ENCODE data around the gene EVA1C. TPM values are rescaled to one million over a fixed set of nuclear protein-coding genes. Genes with fewer than 3 reads are reported as not detected.

EVA1C gene
- polyA plus RNA-seq, 1 donor (not counting 4 experiments of a cell fraction or from before 2014, with no cell fraction given), result 15.3 TPM

DNA sequence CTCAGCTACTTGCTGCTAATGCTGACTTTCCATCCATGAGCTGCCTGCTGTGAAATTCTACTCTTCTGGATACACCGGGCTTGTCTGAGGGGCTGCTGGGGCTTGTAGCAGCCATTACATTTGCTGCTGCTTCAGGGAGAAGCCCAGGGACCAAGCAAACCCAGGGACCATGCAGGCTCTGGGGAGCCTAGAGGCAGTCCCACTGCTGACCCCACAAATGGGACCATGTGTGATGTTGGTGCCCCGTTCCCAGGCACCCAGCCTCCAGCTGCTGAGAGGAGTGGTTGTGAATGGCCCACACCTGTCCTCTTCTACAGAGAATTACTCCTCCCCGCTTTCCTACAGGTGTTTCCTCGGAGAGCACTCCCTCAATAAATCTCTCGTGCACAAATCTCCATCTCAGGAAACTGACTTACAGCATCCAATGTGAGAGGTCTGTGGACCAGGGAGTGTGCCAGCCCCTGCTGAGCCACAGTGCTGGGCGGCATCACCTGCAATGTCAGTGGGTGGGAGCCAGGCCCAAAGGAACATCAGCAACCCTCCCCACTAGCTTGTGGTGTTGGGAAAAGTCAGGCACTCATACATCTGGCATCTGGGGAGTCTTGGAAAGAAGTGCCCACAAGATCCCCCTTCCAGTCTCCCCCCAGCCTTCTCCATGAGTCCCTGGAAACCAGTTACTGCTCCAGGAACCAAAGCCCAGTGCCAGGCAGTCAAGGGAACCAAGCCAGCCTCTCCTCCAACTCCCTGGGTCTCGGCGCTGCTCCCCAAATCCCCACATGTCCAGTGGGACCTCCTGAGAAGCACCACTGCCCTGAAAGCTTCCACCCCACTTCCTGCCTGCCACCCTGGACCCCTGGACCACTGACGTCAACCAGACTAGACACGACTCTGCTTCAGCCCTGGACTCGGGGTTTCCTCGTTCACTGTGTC, 107.7 kb downstream of the EVA1C start:
- Histone ChIP-seq H3K27ac (ENCODE audit: control insufficient read depth, insufficient read depth, low read length) (no peak overlapping the region), H2AFZ (ENCODE audit: control insufficient read depth, low read length) (no peak overlapping the region)
- no peak for FAIRE-seq

DNA sequence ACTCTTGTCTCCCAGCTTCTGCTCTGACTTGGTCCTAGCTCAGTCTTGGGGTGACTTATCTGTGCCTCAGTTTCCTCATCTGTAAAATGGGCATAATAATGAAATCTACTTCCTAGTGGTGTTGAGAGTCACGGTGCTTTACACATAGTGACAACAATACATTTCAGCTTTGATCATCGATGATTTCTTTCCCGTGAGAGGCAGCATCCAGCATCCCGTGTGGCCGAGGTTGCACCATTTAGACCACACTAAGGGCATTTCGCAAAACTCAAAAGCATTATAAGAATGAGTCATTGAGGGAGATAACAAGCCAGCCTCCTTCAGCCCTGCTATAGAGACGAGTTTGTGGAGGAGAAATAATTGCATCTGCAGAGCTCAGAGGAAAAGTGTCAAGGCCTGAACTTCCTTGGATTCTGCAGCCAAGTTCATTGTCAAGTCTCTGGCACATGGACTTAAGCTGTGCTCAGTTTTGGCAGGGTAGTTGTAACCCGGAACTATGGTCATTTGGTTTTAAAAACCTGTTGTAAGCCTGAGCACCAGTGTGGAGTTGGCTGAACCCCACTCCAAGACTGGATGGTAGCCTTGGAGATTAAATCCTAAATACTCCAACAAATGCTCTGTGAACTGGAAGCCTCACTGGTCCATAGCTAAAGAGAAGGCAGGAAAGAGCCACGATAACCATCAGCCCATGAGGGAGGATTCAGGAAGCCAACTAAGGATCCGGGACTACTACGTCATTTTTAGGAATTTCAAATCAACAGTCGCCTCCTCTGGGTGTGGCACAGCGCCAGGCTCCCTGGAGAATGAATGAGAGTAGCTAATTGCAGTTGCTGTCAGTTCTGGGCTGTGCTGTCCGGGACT, 108.6 kb downstream of the EVA1C start:
- peak overlapping the region; percentile 30 for H3K4me2 ChIP-seq (ENCODE audit: control insufficient read depth, extremely low read depth, insufficient read depth, low read depth, low read length)
- DNase-seq (ENCODE audit: low read depth, low spot score), result peak; percentile 19

More for the DNA sequence above, 107.7 kb downstream of the EVA1C start:
- H3K36me3 ChIP-seq (ENCODE audit: control insufficient read depth in 2 of 2, extremely low read depth in 1 of 2, insufficient read depth in 2 of 2, low read length in 2 of 2), result no peaks in the 10 kb centered on the region
- H3K4me2 ChIP-seq (ENCODE audit: control insufficient read depth, extremely low read depth, insufficient read depth, low read depth, low read length), result no peak overlapping the region
- no peaks in the 10 kb centered on the region for H4K20me1 ChIP-seq (ENCODE audit: control insufficient read depth, extremely low read depth, insufficient read depth, low read length)
- no peak for DNase-seq (ENCODE audit: low read depth, low spot score)
- H3K9ac ChIP-seq (ENCODE audit: control insufficient read depth, extremely low read depth, insufficient read depth, low read length), result no peak overlapping the region
- H3K27me3 ChIP-seq (ENCODE audit: control insufficient read depth, extremely low read depth, insufficient read depth, low read length), result no peaks in the 10 kb centered on the region
- H3K9me3 ChIP-seq (ENCODE audit: control insufficient read depth, low read depth, low read length), result no peaks in the 10 kb centered on the region
- H3K4me3 ChIP-seq (ENCODE audit: control insufficient read depth in 2 of 3, extremely low read depth in 1 of 3, insufficient read depth in 2 of 3, low read depth in 1 of 3, low read length in 3 of 3), result no peak overlapping the region
- peaks cover 31% of the 10 kb centered on the region for H3K4me1 ChIP-seq (ENCODE audit: control insufficient read depth, extremely low read depth, insufficient read depth, low read length)
- no peaks in the 10 kb centered on the region for H3K9me1 ChIP-seq (ENCODE audit: control insufficient read depth, extremely low read depth, insufficient read depth, low read length)
- no peaks in the 10 kb centered on the region for H3K79me2 ChIP-seq (ENCODE audit: control insufficient read depth, insufficient read depth, low read length)
- TF ChIP-seq, protein P1, sequence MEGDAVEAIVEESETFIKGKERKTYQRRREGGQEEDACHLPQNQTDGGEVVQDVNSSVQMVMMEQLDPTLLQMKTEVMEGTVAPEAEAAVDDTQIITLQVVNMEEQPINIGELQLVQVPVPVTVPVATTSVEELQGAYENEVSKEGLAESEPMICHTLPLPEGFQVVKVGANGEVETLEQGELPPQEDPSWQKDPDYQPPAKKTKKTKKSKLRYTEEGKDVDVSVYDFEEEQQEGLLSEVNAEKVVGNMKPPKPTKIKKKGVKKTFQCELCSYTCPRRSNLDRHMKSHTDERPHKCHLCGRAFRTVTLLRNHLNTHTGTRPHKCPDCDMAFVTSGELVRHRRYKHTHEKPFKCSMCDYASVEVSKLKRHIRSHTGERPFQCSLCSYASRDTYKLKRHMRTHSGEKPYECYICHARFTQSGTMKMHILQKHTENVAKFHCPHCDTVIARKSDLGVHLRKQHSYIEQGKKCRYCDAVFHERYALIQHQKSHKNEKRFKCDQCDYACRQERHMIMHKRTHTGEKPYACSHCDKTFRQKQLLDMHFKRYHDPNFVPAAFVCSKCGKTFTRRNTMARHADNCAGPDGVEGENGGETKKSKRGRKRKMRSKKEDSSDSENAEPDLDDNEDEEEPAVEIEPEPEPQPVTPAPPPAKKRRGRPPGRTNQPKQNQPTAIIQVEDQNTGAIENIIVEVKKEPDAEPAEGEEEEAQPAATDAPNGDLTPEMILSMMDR (optimal IDR thresholded peaks at IDR 0.05 in 1 of 3, IDR thresholded peaks at IDR 0.05 in 1 of 3, conservative IDR thresholded peaks at IDR 0.05 in 1 of 3; ENCODE audit: extremely low read depth in 1 of 3, insufficient read depth in 2 of 3, low read length in 3 of 3), result no peak
- TF ChIP-seq EZH2 (IDR thresholded peaks at IDR 0.05; ENCODE audit: low read length), result no peak
- dilution Hi-C loops (cut with MboI; ENCODE audit: extremely low pct_ligation_motif_present, low sequenced_read_pairs), result no loop called here

More for the DNA sequence above, 108.6 kb downstream of the EVA1C start:
- no peaks in the 10 kb centered on the region for H3K9me3 ChIP-seq (ENCODE audit: control insufficient read depth, low read depth, low read length)
- H3K27ac ChIP-seq (ENCODE audit: control insufficient read depth, insufficient read depth, low read length), result no peak overlapping the region
- FAIRE-seq, result peak; percentile 81
- dilution Hi-C loops (cut with MboI; ENCODE audit: extremely low pct_ligation_motif_present, low sequenced_read_pairs), result no loop called here
- no peaks in the 10 kb centered on the region for H3K9me1 ChIP-seq (ENCODE audit: control insufficient read depth, extremely low read depth, insufficient read depth, low read length)
- peaks cover 31% of the 10 kb centered on the region for H3K4me1 ChIP-seq (ENCODE audit: control insufficient read depth, extremely low read depth, insufficient read depth, low read length)
- H3K9ac ChIP-seq (ENCODE audit: control insufficient read depth, extremely low read depth, insufficient read depth, low read length), result no peak overlapping the region
- H3K36me3 ChIP-seq (ENCODE audit: control insufficient read depth in 2 of 2, extremely low read depth in 1 of 2, insufficient read depth in 2 of 2, low read length in 2 of 2), result no peaks in the 10 kb centered on the region
- H3K4me3 ChIP-seq (ENCODE audit: control insufficient read depth in 2 of 3, extremely low read depth in 1 of 3, insufficient read depth in 2 of 3, low read depth in 1 of 3, low read length in 3 of 3), result no peak overlapping the region
- H2AFZ ChIP-seq (ENCODE audit: control insufficient read depth, low read length), result peak overlapping the region; percentile 52
- TF ChIP-seq EZH2 (IDR thresholded peaks at IDR 0.05; ENCODE audit: low read length), result no peak
- TF ChIP-seq, protein P1 (optimal IDR thresholded peaks at IDR 0.05 in 1 of 3, IDR thresholded peaks at IDR 0.05 in 1 of 3, conservative IDR thresholded peaks at IDR 0.05 in 1 of 3; ENCODE audit: extremely low read depth in 1 of 3, insufficient read depth in 2 of 3, low read length in 3 of 3), result no peak
- no peaks in the 10 kb centered on the region for H4K20me1 ChIP-seq (ENCODE audit: control insufficient read depth, extremely low read depth, insufficient read depth, low read length)
- no peaks in the 10 kb centered on the region for H3K79me2 ChIP-seq (ENCODE audit: control insufficient read depth, insufficient read depth, low read length)
- H3K27me3 ChIP-seq (ENCODE audit: control insufficient read depth, extremely low read depth, insufficient read depth, low read length), result no peaks in the 10 kb centered on the region

Data from keratinocyte (primary cell).